A673 (cell line): Measurements from ENCODE around the gene FADS6. TPM values are rescaled to one million over a fixed set of nuclear protein-coding genes. Genes with fewer than 3 reads are reported as not detected.

ENCODE experiments used
- BruUV-seq: library from RNA; stranded (reverse); fragments of 400-500 nt; replicated peaks from 2 replicates; lab custom pipeline; 2021; lab: Mats Ljungman, UMichigan
- CTCF ChIA-PET: fragments of 300-600 bp; sonication (Branson Sonifier 250); formaldehyde crosslinking; loops from one replicate; lab custom pipeline; 2022; ENCODE audit warnings: antibody characterized with exemption; lab: Charles Lee
- POLR2A ChIA-PET: fragments of 300-600 bp; sonication (Branson Sonifier 250); formaldehyde crosslinking; loops from one replicate; lab custom pipeline; 2022; ENCODE audit warnings: antibody characterized with exemption; ENCODE audit not compliant: low non-redundant PET; lab: Charles Lee
- DNase-seq: peaks from one replicate; pipeline ENCODE4 v3.0.0-alpha.2; 2015; ENCODE audit warnings: low spot score
- H3K27ac ChIP-seq: fragments of 200-600 bp; sonication (generic); 2 replicates; pipeline ENCODE4 v1.5.1; 2016; ENCODE audit warnings: mixed run types, low read depth, mild to moderate bottlenecking, mixed read lengths, antibody characterized with exemption, low read length; ENCODE audit not compliant: poor library complexity, severe bottlenecking
- H3K27me3 ChIP-seq: fragments of 200-600 bp; sonication (generic); replicated peaks from 2 replicates; pipeline ENCODE4 v1.6.1; 2017; ENCODE audit warnings: mixed run types, low read depth, mild to moderate bottlenecking, mixed read lengths, antibody characterized with exemption, low read length; ENCODE audit not compliant: insufficient read depth, poor library complexity
- H3K36me3 ChIP-seq: fragments of 200-600 bp; sonication (generic); 2 replicates; pipeline ENCODE4 v1.6.1; 2016; ENCODE audit warnings: mixed run types, mild to moderate bottlenecking, mixed read lengths, antibody characterized with exemption, low read length; ENCODE audit not compliant: insufficient read depth, poor library complexity, severe bottlenecking
- H3K4me1 ChIP-seq: fragments of 200-600 bp; sonication (generic); 2 replicates; pipeline ENCODE4 v1.6.1; 2017; ENCODE audit warnings: mixed run types, mild to moderate bottlenecking, mixed read lengths, antibody characterized with exemption, low read length; ENCODE audit not compliant: insufficient read depth, poor library complexity, severe bottlenecking
- H3K4me3 ChIP-seq: fragments of 200-600 bp; sonication (generic); 2 replicates; pipeline ENCODE4 v1.5.1; 2016; ENCODE audit warnings: low read depth, mixed run types, mild to moderate bottlenecking, mixed read lengths, low read length; ENCODE audit not compliant: poor library complexity, severe bottlenecking
- H3K9me3 ChIP-seq: fragments of 200-600 bp; sonication (generic); 2 replicates; pipeline ENCODE4 v1.6.1; 2016; ENCODE audit warnings: mixed run types, low read depth, mild to moderate bottlenecking, mixed read lengths, antibody characterized with exemption, low read length; ENCODE audit not compliant: poor library complexity, severe bottlenecking
- CTCF ChIP-seq: fragments of 300-800, 200-600 bp; sonication (generic); conservative IDR thresholded peaks from 2 replicates; pipeline ENCODE4 v1.5.1; 2017; ENCODE audit warnings: low read depth, mild to moderate bottlenecking, antibody characterized with exemption, low read length, moderate library complexity, mixed read lengths
- EZH2 ChIP-seq: fragments of 200-600 bp; sonication (generic); IDR thresholded peaks from 2 replicates; pipeline ENCODE4 v1.6.1; 2017; ENCODE audit warnings: borderline replicate concordance, low read depth, mild to moderate bottlenecking, mixed read lengths, antibody characterized with exemption, low read length; ENCODE audit not compliant: poor library complexity, severe bottlenecking
- intact Hi-C: fragments of 100-400 bp; cut with micrococcal nuclease; formaldehyde crosslinking; loops from one replicate; pipeline ENCODE4 v1.10.0; 2022; ENCODE audit not compliant: unreplicated experiment
- total RNA-seq: library from RNA; stranded (reverse); gene quantifications from 2 replicates; pipeline ENCODE4 v1.2.3, GENCODE V29; 2021

Gene FADS6
- total RNA-seq, 1 experiment from 2014 or later: not detected

GRCh38 chr17:74830861-74831260 lies 62.6 kb downstream of the FADS6 start:
- Histone ChIP-seq H3K4me3 (no peak overlapping the region), H3K9me3 (no peaks in the 10 kb centered on the region), H3K27ac (no peak overlapping the region), H3K4me1 (peaks cover 16% of the 10 kb centered on the region), H3K27me3 (no peaks in the 10 kb centered on the region), H3K36me3 (no peaks in the 10 kb centered on the region)
- ChIA-PET POLR2A (interaction anchor here (0.6 kb wide), 1 partner anchor 11 kb away, joined by 3 read pairs; no protein-coding TSS in a partner anchor), CTCF (interaction anchor here (1.2 kb wide), 1 partner anchor 31 kb away, joined by 4 read pairs; no protein-coding TSS in a partner anchor)
- TF ChIP-seq CTCF (no peak), EZH2 (no peak)
- BruUV-seq: no TSS peak
- DNase-seq: no peak
- intact Hi-C loops: no loop called here

- no peak overlapping the region for H3K27ac ChIP-seq
- no peak for TF ChIP-seq EZH2
- TF ChIP-seq CTCF: no peak
- POLR2A ChIA-PET: no interaction called here
- BruUV-seq: no TSS peak
- CTCF ChIA-PET: no interaction called here
- H3K27me3 ChIP-seq: no peaks in the 10 kb centered on the region
- DNase-seq: no peak
- intact Hi-C loops: no loop called here
- no peaks in the 10 kb centered on the region for H3K36me3 ChIP-seq
- H3K4me3 ChIP-seq: no peak overlapping the region
- peaks cover 45% of the 10 kb centered on the region for H3K4me1 ChIP-seq
- H3K9me3 ChIP-seq: no peaks in the 10 kb centered on the region
Measured at GRCh38 chr17:74827800-74828199, 65.6 kb downstream of the FADS6 start.

Other genes starting within 250 kb of the FADS6 start
- gene CD300LF, start 180.7 kb downstream of the FADS6 start, total RNA-seq: not detected in 2 replicates
- gene RAB37, start 156.4 kb downstream of the FADS6 start, total RNA-seq: not detected in 2 replicates
- gene NHERF1, start 145.0 kb downstream of the FADS6 start, total RNA-seq: 33.8 and 47.9 TPM in 2 replicates
- 55.6 and 60.6 TPM in 2 replicates for gene NAT9, start 117.3 kb downstream of the FADS6 start, total RNA-seq
- gene GRIN2C, start 33.7 kb downstream of the FADS6 start, total RNA-seq: 0.09 and 0.24 TPM in 2 replicates
- 17.8 and 22.3 TPM in 2 replicates for gene FDXR, start 20.6 kb downstream of the FADS6 start, total RNA-seq
- gene USH1G, start 29.6 kb upstream of the FADS6 start, total RNA-seq: not detected in 2 replicates
- gene OTOP2, start 30.6 kb upstream of the FADS6 start, total RNA-seq: not detected in 2 replicates
- not detected in 2 replicates for gene OTOP3, start 42.3 kb upstream of the FADS6 start, total RNA-seq
- gene HID1, start 79.1 kb upstream of the FADS6 start, total RNA-seq: 1.2 and 2.9 TPM in 2 replicates
- 5.8 and 7.6 TPM in 2 replicates for gene CDR2L, start 94.0 kb upstream of the FADS6 start, total RNA-seq
- 59.9 and 61.4 TPM in 2 replicates for gene MRPL58, start 119.0 kb upstream of the FADS6 start, total RNA-seq
- 291 and 311 TPM in 2 replicates for gene ATP5PD, start 153.3 kb upstream of the FADS6 start, total RNA-seq
- gene KCTD2, start 153.6 kb upstream of the FADS6 start, total RNA-seq: 25.6 and 25.7 TPM in 2 replicates
- 0.80 and 3.1 TPM in 2 replicates for gene SLC16A5, start 194.3 kb upstream of the FADS6 start, total RNA-seq
- gene ARMC7, start 216.3 kb upstream of the FADS6 start, total RNA-seq: 11.8 and 12.3 TPM in 2 replicates
- gene NT5C, start 238.1 kb upstream of the FADS6 start, total RNA-seq: 43.3 and 50.0 TPM in 2 replicates